Esophagus muscularis mucosa (tissue), 3 donors: ENCODE results near the gene FRY.

Experiments used
- CTCF ChIP-seq, 3 experiments: fragments of 200-600 bp in 2 of 3; fragments of 450-650 bp in 1 of 3; sonication (generic) in 2 of 3; IDR thresholded peaks; one replicate each; pipeline ENCODE4 v1.5.1; 2017 to 2019; ENCODE audit warnings: antibody characterized with exemption in 3 of 3, mild to moderate bottlenecking in 2 of 3, moderate library complexity in 1 of 3
- POLR2AphosphoS5 ChIP-seq, 2 donors: sonication (generic); formaldehyde crosslinking; IDR thresholded peaks; one replicate each; pipeline ENCODE4 v1.6.1; 2017; ENCODE audit warnings: antibody characterized with exemption in 2 of 2

- no peak for TF ChIP-seq POLR2AphosphoS5 (IDR thresholded peaks at IDR 0.05)
- TF ChIP-seq CTCF (IDR thresholded peaks at IDR 0.05) = no peak
These were observed 94.2 kb downstream of the FRY start for GRCh38 chr13:32125751-32126150.
